Measurements from ENCODE around the gene STARD13.

STARD13 gene

GRCh38 chr13:33264620-33264978 lies 21.0 kb downstream of the STARD13 start:
- TF ChIP-seq Cebpa-rat (IDR thresholded peaks at IDR 0.05): no peak
- no peaks in the 10 kb centered on the region for H3K4me1 ChIP-seq

GRCh38 chr13:33263976-33264619 lies 21.5 kb downstream of the STARD13 start:
- no peaks in the 10 kb centered on the region for H3K4me1 ChIP-seq
- H3K4me2 ChIP-seq: no peak overlapping the region
- no peak overlapping the region for H3K4me3 ChIP-seq
- no peaks in the 10 kb centered on the region for H3K27me3 ChIP-seq
- H3K9ac ChIP-seq: no peak overlapping the region
- H3K9me3 ChIP-seq: no peaks in the 10 kb centered on the region
- no peaks in the 10 kb centered on the region for H4K20me1 ChIP-seq
- H3K36me3 ChIP-seq: no peaks in the 10 kb centered on the region
- no peak for TF ChIP-seq Cebpa-rat (IDR thresholded peaks at IDR 0.05)
- H3K27ac ChIP-seq: no peak overlapping the region

More at GRCh38 chr13:33264620-33264978, 21.0 kb downstream of the STARD13 start:
- Histone ChIP-seq H3K9ac (no peak overlapping the region), H3K4me3 (no peak overlapping the region), H3K4me2 (no peak overlapping the region), H3K36me3 (no peaks in the 10 kb centered on the region), H3K9me3 (no peaks in the 10 kb centered on the region), H3K27me3 (no peaks in the 10 kb centered on the region), H4K20me1 (no peaks in the 10 kb centered on the region), H3K27ac (no peak overlapping the region)

- TF ChIP-seq Cebpa-rat (IDR thresholded peaks at IDR 0.05): no peak
- H3K27ac ChIP-seq: no peak overlapping the region
- no peaks in the 10 kb centered on the region for H3K27me3 ChIP-seq
- no peak overlapping the region for H3K9ac ChIP-seq
- no peak overlapping the region for H3K4me3 ChIP-seq
- no peaks in the 10 kb centered on the region for H3K4me1 ChIP-seq
- no peak overlapping the region for H3K4me2 ChIP-seq
- no peaks in the 10 kb centered on the region for H3K9me3 ChIP-seq
- no peaks in the 10 kb centered on the region for H3K36me3 ChIP-seq
- H4K20me1 ChIP-seq: no peaks in the 10 kb centered on the region
These were observed 22.1 kb downstream of the STARD13 start for GRCh38 chr13:33263484-33263883.

GRCh38 chr13:33262997-33263396 lies 22.6 kb downstream of the STARD13 start:
- Histone ChIP-seq H3K27ac (no peak overlapping the region), H4K20me1 (no peaks in the 10 kb centered on the region), H3K4me2 (no peak overlapping the region), H3K27me3 (no peaks in the 10 kb centered on the region), H3K9me3 (no peaks in the 10 kb centered on the region), H3K9ac (no peak overlapping the region), H3K4me3 (no peak overlapping the region), H3K4me1 (no peaks in the 10 kb centered on the region), H3K36me3 (no peaks in the 10 kb centered on the region)
- TF ChIP-seq Cebpa-rat (IDR thresholded peaks at IDR 0.05): no peak

- Histone ChIP-seq H3K36me3 (no peaks in the 10 kb centered on the region), H3K9ac (no peak overlapping the region), H3K4me3 (no peak overlapping the region), H3K4me1 (no peaks in the 10 kb centered on the region), H3K27ac (no peak overlapping the region), H4K20me1 (no peaks in the 10 kb centered on the region), H3K4me2 (no peak overlapping the region), H3K27me3 (no peaks in the 10 kb centered on the region), H3K9me3 (no peaks in the 10 kb centered on the region)
- no peak for TF ChIP-seq Cebpa-rat (IDR thresholded peaks at IDR 0.05)
These were observed 23.0 kb downstream of the STARD13 start for GRCh38 chr13:33262594-33262993.

GRCh38 chr13:33262062-33262487 lies 23.5 kb downstream of the STARD13 start:
- H3K9me3 ChIP-seq: no peaks in the 10 kb centered on the region
- H3K36me3 ChIP-seq: no peaks in the 10 kb centered on the region
- no peak overlapping the region for H3K27ac ChIP-seq
- H4K20me1 ChIP-seq: no peaks in the 10 kb centered on the region
- H3K4me2 ChIP-seq: no peak overlapping the region
- TF ChIP-seq Cebpa-rat (IDR thresholded peaks at IDR 0.05): no peak
- no peak overlapping the region for H3K4me3 ChIP-seq
- no peaks in the 10 kb centered on the region for H3K27me3 ChIP-seq
- no peak overlapping the region for H3K9ac ChIP-seq
- no peaks in the 10 kb centered on the region for H3K4me1 ChIP-seq

- Histone ChIP-seq H3K4me3 (no peak overlapping the region), H3K9me3 (no peaks in the 10 kb centered on the region), H3K27ac (no peak overlapping the region), H4K20me1 (no peaks in the 10 kb centered on the region), H3K9ac (no peak overlapping the region), H3K4me2 (no peak overlapping the region), H3K27me3 (no peaks in the 10 kb centered on the region), H3K36me3 (no peaks in the 10 kb centered on the region), H3K4me1 (no peaks in the 10 kb centered on the region)
- no peak for TF ChIP-seq Cebpa-rat (IDR thresholded peaks at IDR 0.05)
These were observed 24.0 kb downstream of the STARD13 start for GRCh38 chr13:33261387-33262061.

GRCh38 chr13:33260168-33261098 lies 25.1 kb downstream of the STARD13 start:
- Histone ChIP-seq H3K9me3 (no peaks in the 10 kb centered on the region), H3K4me1 (no peaks in the 10 kb centered on the region), H3K4me3 (no peak overlapping the region)

GRCh38 chr13:33259296-33259695 lies 26.3 kb downstream of the STARD13 start:
- no peak overlapping the region for H3K4me2 ChIP-seq
- H3K4me1 ChIP-seq: no peaks in the 10 kb centered on the region
- H3K9ac ChIP-seq: no peak overlapping the region
- no peaks in the 10 kb centered on the region for H4K20me1 ChIP-seq
- TF ChIP-seq Cebpa-rat (IDR thresholded peaks at IDR 0.05): no peak
- no peak overlapping the region for H3K27ac ChIP-seq
- no peaks in the 10 kb centered on the region for H3K27me3 ChIP-seq
- no peaks in the 10 kb centered on the region for H3K36me3 ChIP-seq
- H3K4me3 ChIP-seq: no peak overlapping the region
- H3K9me3 ChIP-seq: no peaks in the 10 kb centered on the region

More at GRCh38 chr13:33260168-33261098, 25.1 kb downstream of the STARD13 start:
- Histone ChIP-seq H3K27ac (no peak overlapping the region), H3K9ac (no peak overlapping the region), H3K4me2 (no peak overlapping the region), H4K20me1 (no peaks in the 10 kb centered on the region), H3K27me3 (no peaks in the 10 kb centered on the region), H3K36me3 (no peaks in the 10 kb centered on the region)
- TF ChIP-seq Cebpa-rat (IDR thresholded peaks at IDR 0.05): no peak

- Histone ChIP-seq H3K27ac (no peak overlapping the region), H3K4me3 (no peak overlapping the region), H3K27me3 (no peaks in the 10 kb centered on the region), H4K20me1 (no peaks in the 10 kb centered on the region), H3K36me3 (no peaks in the 10 kb centered on the region), H3K9me3 (no peaks in the 10 kb centered on the region), H3K9ac (no peak overlapping the region), H3K4me2 (no peak overlapping the region), H3K4me1 (no peaks in the 10 kb centered on the region)
- TF ChIP-seq Cebpa-rat (IDR thresholded peaks at IDR 0.05): no peak
These were observed 26.8 kb downstream of the STARD13 start for GRCh38 chr13:33258808-33259193.

Measured in BLaER1 (cell line).